Body of pancreas (tissue), 4 donors: ENCODE data around the gene OXCT2.
"Not testable (repeated sequence)": the region's sequence is repeated elsewhere in the genome, so short reads cannot be mapped to it uniquely, and the experiment has no call there.

ENCODE experiments used
- POLR2A ChIP-seq, 3 donors: fragments of 450-650 bp; IDR thresholded peaks; one replicate each; pipeline ENCODE4 v1.6.1; 2016; ENCODE audit warnings: antibody characterized with exemption in 3 of 3, mild to moderate bottlenecking in 2 of 3
- TF ChIP-seq, protein P1 (sequence below), 7 experiments: fragments of 450-650 bp in 4 of 7; fragments of 200-600 bp in 3 of 7; sonication (generic) in 3 of 7; IDR thresholded peaks; one replicate each; pipeline ENCODE4 v1.5.1; 2016 to 2019; ENCODE audit warnings: antibody characterized with exemption in 7 of 7

DNA sequence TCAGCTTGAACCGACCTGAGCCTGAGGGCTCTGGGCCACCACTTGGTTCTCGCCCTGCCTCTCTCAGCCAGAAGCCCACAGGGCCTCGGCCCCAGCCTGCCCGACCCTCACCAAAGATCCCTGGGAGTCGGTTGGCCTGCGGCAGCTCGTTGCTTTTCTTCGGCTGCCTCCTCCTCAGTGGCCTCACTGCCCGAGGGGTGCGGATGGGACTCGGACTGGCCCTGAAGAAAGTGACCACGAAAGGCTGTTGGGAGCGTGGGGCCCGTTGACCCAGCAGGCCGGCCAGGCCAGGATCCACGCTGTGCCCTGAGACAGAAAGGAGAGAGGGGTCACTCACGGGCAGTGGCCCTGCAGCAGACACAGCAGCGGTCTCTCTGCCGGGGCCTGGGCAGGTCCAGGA lies 6.6 kb downstream of the OXCT2 start:
- TF ChIP-seq, protein P1, sequence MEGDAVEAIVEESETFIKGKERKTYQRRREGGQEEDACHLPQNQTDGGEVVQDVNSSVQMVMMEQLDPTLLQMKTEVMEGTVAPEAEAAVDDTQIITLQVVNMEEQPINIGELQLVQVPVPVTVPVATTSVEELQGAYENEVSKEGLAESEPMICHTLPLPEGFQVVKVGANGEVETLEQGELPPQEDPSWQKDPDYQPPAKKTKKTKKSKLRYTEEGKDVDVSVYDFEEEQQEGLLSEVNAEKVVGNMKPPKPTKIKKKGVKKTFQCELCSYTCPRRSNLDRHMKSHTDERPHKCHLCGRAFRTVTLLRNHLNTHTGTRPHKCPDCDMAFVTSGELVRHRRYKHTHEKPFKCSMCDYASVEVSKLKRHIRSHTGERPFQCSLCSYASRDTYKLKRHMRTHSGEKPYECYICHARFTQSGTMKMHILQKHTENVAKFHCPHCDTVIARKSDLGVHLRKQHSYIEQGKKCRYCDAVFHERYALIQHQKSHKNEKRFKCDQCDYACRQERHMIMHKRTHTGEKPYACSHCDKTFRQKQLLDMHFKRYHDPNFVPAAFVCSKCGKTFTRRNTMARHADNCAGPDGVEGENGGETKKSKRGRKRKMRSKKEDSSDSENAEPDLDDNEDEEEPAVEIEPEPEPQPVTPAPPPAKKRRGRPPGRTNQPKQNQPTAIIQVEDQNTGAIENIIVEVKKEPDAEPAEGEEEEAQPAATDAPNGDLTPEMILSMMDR (IDR thresholded peaks at IDR 0.05) = not testable (repeated sequence)
- TF ChIP-seq POLR2A (IDR thresholded peaks at IDR 0.05) = not testable (repeated sequence)
